ENCODE measurements around the gene EGFL7.
"Not testable (repeated sequence)": the region's sequence is repeated elsewhere in the genome, so short reads cannot be mapped to it uniquely, and the experiment has no call there.

DNA sequence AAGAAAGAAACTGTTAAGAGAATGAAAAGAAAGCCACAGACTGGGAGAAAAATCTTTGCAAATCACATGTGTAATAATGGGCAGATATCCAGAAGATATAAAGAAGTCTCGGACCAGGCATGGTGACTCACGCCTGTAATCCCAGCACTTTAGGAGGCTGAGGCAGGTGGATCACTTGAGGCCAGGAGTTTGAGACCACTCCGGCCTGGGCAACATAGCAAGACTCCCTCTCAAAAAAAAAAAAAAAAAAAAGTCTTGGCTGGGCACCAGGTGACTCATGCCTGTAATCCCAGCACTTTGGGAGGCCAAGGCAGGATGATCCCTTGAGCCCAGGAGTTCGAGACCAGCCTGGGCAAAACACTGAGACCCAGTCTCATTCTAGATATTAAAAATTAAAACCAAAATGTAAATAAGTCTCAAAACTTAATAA, 48.5 kb downstream of the EGFL7 start:
- TF ChIP-seq, protein P1, sequence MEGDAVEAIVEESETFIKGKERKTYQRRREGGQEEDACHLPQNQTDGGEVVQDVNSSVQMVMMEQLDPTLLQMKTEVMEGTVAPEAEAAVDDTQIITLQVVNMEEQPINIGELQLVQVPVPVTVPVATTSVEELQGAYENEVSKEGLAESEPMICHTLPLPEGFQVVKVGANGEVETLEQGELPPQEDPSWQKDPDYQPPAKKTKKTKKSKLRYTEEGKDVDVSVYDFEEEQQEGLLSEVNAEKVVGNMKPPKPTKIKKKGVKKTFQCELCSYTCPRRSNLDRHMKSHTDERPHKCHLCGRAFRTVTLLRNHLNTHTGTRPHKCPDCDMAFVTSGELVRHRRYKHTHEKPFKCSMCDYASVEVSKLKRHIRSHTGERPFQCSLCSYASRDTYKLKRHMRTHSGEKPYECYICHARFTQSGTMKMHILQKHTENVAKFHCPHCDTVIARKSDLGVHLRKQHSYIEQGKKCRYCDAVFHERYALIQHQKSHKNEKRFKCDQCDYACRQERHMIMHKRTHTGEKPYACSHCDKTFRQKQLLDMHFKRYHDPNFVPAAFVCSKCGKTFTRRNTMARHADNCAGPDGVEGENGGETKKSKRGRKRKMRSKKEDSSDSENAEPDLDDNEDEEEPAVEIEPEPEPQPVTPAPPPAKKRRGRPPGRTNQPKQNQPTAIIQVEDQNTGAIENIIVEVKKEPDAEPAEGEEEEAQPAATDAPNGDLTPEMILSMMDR (IDR thresholded peaks at IDR 0.05) = not testable (repeated sequence)
- TF ChIP-seq POLR2AphosphoS5 (IDR thresholded peaks at IDR 0.05) = not testable (repeated sequence)

All from sigmoid colon (tissue), 4 donors.